A549 (cell line): ENCODE data around the gene HMGN2.

Source experiments
- CBX8 ChIP-seq: fragments of 200-600 bp; sonication (generic); IDR thresholded peaks from 2 replicates; pipeline ENCODE4 v1.6.1; 2016
- ELK1 ChIP-seq: fragments of 150-350 bp; IDR thresholded peaks from 2 replicates; pipeline ENCODE4 v1.6.1; 2014; ENCODE audit warnings: low read depth, mild to moderate bottlenecking, low read length
- MAZ ChIP-seq: fragments of 150-350 bp; IDR thresholded peaks from 2 replicates; pipeline ENCODE4 v1.6.1; 2014; ENCODE audit warnings: antibody characterized with exemption, low read depth, low read length, borderline replicate concordance

GRCh38 chr1:26518355-26518754 lies 46.1 kb downstream of the HMGN2 start:
- no peak for TF ChIP-seq ELK1
- no peak for TF ChIP-seq MAZ
- no peak for TF ChIP-seq CBX8
